HepG2 (cell line): ENCODE data around the gene PPP1R7. TPM values are rescaled to one million over a fixed set of nuclear protein-coding genes. Genes with fewer than 3 reads are reported as not detected.

Source experiments
- ADNP ChIP-seq: sonication (generic); formaldehyde crosslinking; IDR thresholded peaks from 2 replicates; pipeline ENCODE4 v1.4.0; 2020; ENCODE audit warnings: missing genetic modification reagents
- BCL6 ChIP-seq: IDR thresholded peaks from 2 replicates; pipeline ENCODE4 v1.6.1; 2016; ENCODE audit warnings: missing genetic modification reagents, missing compliant biosample characterization
- ESRRA ChIP-seq: sonication (generic); formaldehyde crosslinking; IDR thresholded peaks from 2 replicates; pipeline ENCODE4 v1.5.1; 2020; ENCODE audit warnings: mild to moderate bottlenecking, low read depth, missing genetic modification reagents
- GMEB2 ChIP-seq: IDR thresholded peaks from 2 replicates; pipeline ENCODE4 v1.6.1; 2016; ENCODE audit warnings: missing biosample characterization, missing genetic modification reagents, low read depth
- HES4 ChIP-seq: sonication (generic); formaldehyde crosslinking; IDR thresholded peaks from 2 replicates; pipeline ENCODE4 v1.9.0; 2021; ENCODE audit warnings: mild to moderate bottlenecking, missing genetic modification reagents, borderline replicate concordance
- HNF4G ChIP-seq, 2 experiments: sonication (generic) in 1 of 2; formaldehyde crosslinking in 1 of 2; IDR thresholded peaks; 2 replicates each; pipeline versions ENCODE4 v1.4.0 to v1.6.1; 2011 to 2020; ENCODE audit warnings: borderline replicate concordance in 2 of 2, low read depth in 2 of 2, mild to moderate bottlenecking in 2 of 2, low read length in 1 of 2, missing genetic modification reagents in 1 of 2, moderate library complexity in 1 of 2
- KDM1A ChIP-seq: IDR thresholded peaks from 2 replicates; pipeline ENCODE4 v1.6.1; 2016; ENCODE audit warnings: missing compliant biosample characterization
- KMT2B ChIP-seq: IDR thresholded peaks from 2 replicates; pipeline ENCODE4 v1.6.1; 2016; ENCODE audit warnings: missing genetic modification reagents, missing compliant biosample characterization
- SMAD1 ChIP-seq: sonication (generic); formaldehyde crosslinking; IDR thresholded peaks from 2 replicates; pipeline ENCODE4 v1.4.0; 2020; ENCODE audit warnings: missing genetic modification reagents, low read depth, mild to moderate bottlenecking, borderline replicate concordance
- SMARCE1 ChIP-seq: fragments of 450-650 bp; IDR thresholded peaks from 2 replicates; pipeline ENCODE4 v1.6.1; 2017; ENCODE audit warnings: borderline replicate concordance
- ZFP37 ChIP-seq: sonication (generic); formaldehyde crosslinking; IDR thresholded peaks from 2 replicates; pipeline ENCODE4 v1.4.0; 2020; ENCODE audit warnings: missing genetic modification reagents, borderline replicate concordance
- ZFP82 ChIP-seq: sonication (generic); formaldehyde crosslinking; IDR thresholded peaks from 2 replicates; pipeline ENCODE4 v1.5.1; 2020; ENCODE audit warnings: mild to moderate bottlenecking, missing genetic modification reagents, borderline replicate concordance
- ZNF362 ChIP-seq: sonication (generic); formaldehyde crosslinking; IDR thresholded peaks from 2 replicates; pipeline ENCODE4 v1.4.0; 2020; ENCODE audit warnings: missing genetic modification reagents, mild to moderate bottlenecking, borderline replicate concordance
- ZNF567 ChIP-seq: sonication (generic); formaldehyde crosslinking; IDR thresholded peaks from 2 replicates; pipeline ENCODE4 v1.8.1; 2023; ENCODE audit warnings: mild to moderate bottlenecking, missing genetic modification reagents, borderline replicate concordance
- ZSCAN31 ChIP-seq: sonication (generic); formaldehyde crosslinking; IDR thresholded peaks from 2 replicates; pipeline ENCODE4 v1.5.0; 2020; ENCODE audit warnings: low read depth, mild to moderate bottlenecking, missing genetic modification reagents
- polyA plus RNA-seq, 8 experiments: library from polyadenylated mRNA; depleted of rRNA in 3 of 8; stranded (reverse) in 7 of 8; unstranded in 1 of 8; fragments of >200 nt; fragmentation: Illumina TruSeq in 4 of 8; extraction: Trizol in 4 of 8; gene quantifications; 2 replicates each; pipeline versions ENCODE4 v1.2.1 to v1.2.3, GENCODE V29; 2011 to 2016; ENCODE audit warnings: low read depth in 4 of 8, missing spikeins in 1 of 8, mixed read lengths in 1 of 8; ENCODE audit not compliant: insufficient read depth in 1 of 8
- total RNA-seq, 5 experiments: library from RNA; depleted of rRNA; stranded (reverse); fragments of >200 nt; fragmentation: Illumina TruSeq; extraction: Trizol; gene quantifications; 2 replicates each; pipeline ENCODE4 v1.2.3, GENCODE V29; 2016; ENCODE audit warnings: low read depth in 1 of 5
- TF ChIP-seq, protein P1 (sequence below): sonication (generic); formaldehyde crosslinking; IDR thresholded peaks from 2 replicates; pipeline ENCODE4; 2020; ENCODE audit warnings: missing genetic modification reagents, mild to moderate bottlenecking, borderline replicate concordance
- TF ChIP-seq, protein P2 (sequence below): sonication (generic); formaldehyde crosslinking; IDR thresholded peaks from 2 replicates; pipeline ENCODE4 v1.4.0; 2020; ENCODE audit warnings: missing genetic modification reagents

The PPP1R7 gene
- total and polyA plus RNA-seq, 2 of the 13 experiments (the other 11 are each of a cell fraction or from before 2014, with no cell fraction given) = 33.3 to 67.9 TPM

DNA sequence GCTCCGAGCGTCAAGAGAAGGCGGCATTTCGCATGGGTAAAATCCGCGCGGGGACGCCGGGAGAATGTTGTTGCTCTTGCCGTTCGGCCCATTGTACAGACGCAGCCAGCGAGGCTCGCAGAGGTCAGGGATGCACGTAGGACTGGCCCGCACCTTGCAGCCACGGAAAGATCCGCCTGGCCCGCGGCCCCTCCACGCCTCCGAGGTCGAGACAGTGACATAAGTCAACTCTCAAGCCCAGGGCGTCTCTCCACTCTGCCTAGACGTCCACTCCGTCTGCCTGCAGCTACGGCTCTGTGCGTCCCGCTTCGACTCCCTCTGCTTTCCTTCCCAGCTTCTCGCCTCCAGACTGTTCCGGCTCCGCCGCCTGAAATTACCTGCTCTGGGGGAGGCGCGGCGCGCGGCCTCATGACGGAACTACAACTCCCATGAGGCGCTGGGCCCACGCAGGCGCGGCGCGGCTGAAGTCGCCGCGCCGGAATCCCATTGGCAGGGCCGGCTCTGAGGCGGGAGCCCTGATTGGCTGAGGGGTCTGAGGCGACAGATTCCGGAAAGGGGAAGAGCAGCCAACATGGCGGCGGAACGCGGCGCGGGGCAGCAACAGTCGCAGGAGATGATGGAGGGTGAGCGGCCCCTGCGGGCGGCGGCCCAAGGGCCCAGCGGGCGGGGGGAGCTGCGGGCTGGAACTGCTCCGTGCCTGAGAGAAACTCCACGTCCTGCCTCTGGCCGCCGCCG lies at the start of gene PPP1R7 (continued):
- TF ChIP-seq ZNF567 (no peak), SMARCE1 (no peak), ZNF362 (CRISPR knock-in tag) (no peak), ADNP (CRISPR knock-in tag) (peak; percentile 97), HNF4G (IDR thresholded peaks at IDR 0.05; ENCODE audit: borderline replicate concordance, low read depth, low read length) (no peak), HNF4G (CRISPR knock-in tag; IDR thresholded peaks at IDR 0.05; ENCODE audit: borderline replicate concordance, low read depth) (peak; percentile 51; the same call in 1 of the 2 replicates), BCL6 (peak; percentile 12; the same call in 1 of the 2 replicates), KMT2B (CRISPR knock-in tag) (peak; percentile 45; the same call in 1 of the 2 replicates), ZFP37 (peak; percentile 21; the same call in 1 of the 2 replicates), GMEB2 (peak; percentile 82), ZSCAN31 (peak; percentile 66; the same call in 1 of the 2 replicates), ESRRA (CRISPR knock-in tag) (peak; percentile 13; the same call in 1 of the 2 replicates), HES4 (peak; percentile 83; the same call in 1 of the 2 replicates), SMAD1 (CRISPR knock-in tag) (peak; percentile 10; the same call in 1 of the 2 replicates), ZFP82 (CRISPR knock-in tag) (no peak; the same call in 1 of the 2 replicates), KDM1A (CRISPR knock-in tag) (peak; percentile 97)
- TF ChIP-seq, protein P1, sequence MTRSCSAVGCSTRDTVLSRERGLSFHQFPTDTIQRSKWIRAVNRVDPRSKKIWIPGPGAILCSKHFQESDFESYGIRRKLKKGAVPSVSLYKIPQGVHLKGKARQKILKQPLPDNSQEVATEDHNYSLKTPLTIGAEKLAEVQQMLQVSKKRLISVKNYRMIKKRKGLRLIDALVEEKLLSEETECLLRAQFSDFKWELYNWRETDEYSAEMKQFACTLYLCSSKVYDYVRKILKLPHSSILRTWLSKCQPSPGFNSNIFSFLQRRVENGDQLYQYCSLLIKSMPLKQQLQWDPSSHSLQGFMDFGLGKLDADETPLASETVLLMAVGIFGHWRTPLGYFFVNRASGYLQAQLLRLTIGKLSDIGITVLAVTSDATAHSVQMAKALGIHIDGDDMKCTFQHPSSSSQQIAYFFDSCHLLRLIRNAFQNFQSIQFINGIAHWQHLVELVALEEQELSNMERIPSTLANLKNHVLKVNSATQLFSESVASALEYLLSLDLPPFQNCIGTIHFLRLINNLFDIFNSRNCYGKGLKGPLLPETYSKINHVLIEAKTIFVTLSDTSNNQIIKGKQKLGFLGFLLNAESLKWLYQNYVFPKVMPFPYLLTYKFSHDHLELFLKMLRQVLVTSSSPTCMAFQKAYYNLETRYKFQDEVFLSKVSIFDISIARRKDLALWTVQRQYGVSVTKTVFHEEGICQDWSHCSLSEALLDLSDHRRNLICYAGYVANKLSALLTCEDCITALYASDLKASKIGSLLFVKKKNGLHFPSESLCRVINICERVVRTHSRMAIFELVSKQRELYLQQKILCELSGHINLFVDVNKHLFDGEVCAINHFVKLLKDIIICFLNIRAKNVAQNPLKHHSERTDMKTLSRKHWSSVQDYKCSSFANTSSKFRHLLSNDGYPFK (CRISPR knock-in tag) = peak; percentile 71; the same call in 1 of the 2 replicates
- TF ChIP-seq, protein P2, sequence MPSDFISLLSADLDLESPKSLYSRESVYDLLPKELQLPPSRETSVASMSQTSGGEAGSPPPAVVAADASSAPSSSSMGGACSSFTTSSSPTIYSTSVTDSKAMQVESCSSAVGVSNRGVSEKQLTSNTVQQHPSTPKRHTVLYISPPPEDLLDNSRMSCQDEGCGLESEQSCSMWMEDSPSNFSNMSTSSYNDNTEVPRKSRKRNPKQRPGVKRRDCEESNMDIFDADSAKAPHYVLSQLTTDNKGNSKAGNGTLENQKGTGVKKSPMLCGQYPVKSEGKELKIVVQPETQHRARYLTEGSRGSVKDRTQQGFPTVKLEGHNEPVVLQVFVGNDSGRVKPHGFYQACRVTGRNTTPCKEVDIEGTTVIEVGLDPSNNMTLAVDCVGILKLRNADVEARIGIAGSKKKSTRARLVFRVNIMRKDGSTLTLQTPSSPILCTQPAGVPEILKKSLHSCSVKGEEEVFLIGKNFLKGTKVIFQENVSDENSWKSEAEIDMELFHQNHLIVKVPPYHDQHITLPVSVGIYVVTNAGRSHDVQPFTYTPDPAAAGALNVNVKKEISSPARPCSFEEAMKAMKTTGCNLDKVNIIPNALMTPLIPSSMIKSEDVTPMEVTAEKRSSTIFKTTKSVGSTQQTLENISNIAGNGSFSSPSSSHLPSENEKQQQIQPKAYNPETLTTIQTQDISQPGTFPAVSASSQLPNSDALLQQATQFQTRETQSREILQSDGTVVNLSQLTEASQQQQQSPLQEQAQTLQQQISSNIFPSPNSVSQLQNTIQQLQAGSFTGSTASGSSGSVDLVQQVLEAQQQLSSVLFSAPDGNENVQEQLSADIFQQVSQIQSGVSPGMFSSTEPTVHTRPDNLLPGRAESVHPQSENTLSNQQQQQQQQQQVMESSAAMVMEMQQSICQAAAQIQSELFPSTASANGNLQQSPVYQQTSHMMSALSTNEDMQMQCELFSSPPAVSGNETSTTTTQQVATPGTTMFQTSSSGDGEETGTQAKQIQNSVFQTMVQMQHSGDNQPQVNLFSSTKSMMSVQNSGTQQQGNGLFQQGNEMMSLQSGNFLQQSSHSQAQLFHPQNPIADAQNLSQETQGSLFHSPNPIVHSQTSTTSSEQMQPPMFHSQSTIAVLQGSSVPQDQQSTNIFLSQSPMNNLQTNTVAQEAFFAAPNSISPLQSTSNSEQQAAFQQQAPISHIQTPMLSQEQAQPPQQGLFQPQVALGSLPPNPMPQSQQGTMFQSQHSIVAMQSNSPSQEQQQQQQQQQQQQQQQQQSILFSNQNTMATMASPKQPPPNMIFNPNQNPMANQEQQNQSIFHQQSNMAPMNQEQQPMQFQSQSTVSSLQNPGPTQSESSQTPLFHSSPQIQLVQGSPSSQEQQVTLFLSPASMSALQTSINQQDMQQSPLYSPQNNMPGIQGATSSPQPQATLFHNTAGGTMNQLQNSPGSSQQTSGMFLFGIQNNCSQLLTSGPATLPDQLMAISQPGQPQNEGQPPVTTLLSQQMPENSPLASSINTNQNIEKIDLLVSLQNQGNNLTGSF (CRISPR knock-in tag) = peak; percentile 45; the same call in 1 of the 2 replicates
